Bronchial epithelial cell (primary cell): ENCODE data around the gene RSPH6A. TPM values are rescaled to one million over a fixed set of nuclear protein-coding genes. Genes with fewer than 3 reads are reported as not detected.

ENCODE experiments used
- DNase-seq: peaks from one replicate; pipeline ENCODE4 v3.0.0-alpha.2; 2010; ENCODE audit warnings: low read depth
- FAIRE-seq: peaks from 2 replicates; lab custom pipeline; 2011; peaks lifted over from hg19 to GRCh38; lab: Jason Lieb, UNC
- H3K27me3 ChIP-seq: 2 replicates; pipeline ENCODE4 v1.5.1; 2011; ENCODE audit warnings: low read length; ENCODE audit not compliant: control insufficient read depth, insufficient read depth
- H3K36me3 ChIP-seq: 2 replicates; pipeline ENCODE4 v1.5.1; 2011; ENCODE audit warnings: low read length; ENCODE audit not compliant: control insufficient read depth, insufficient read depth
- H3K4me3 ChIP-seq: 2 replicates; pipeline ENCODE4 v1.5.1; 2011; ENCODE audit warnings: mild to moderate bottlenecking, low read depth, low read length, control low read depth
- CTCF ChIP-seq: IDR thresholded peaks from 2 replicates; pipeline ENCODE4 v1.5.1; 2011; ENCODE audit warnings: mild to moderate bottlenecking, moderate library complexity, low read length, control low read depth, inconsistent platforms; ENCODE audit not compliant: insufficient read depth, severe bottlenecking
- total RNA-seq: library from RNA; depleted of rRNA; stranded (reverse); fragments of >200 nt; gene quantifications from 2 replicates; pipeline ENCODE4 v1.2.1, GENCODE V29; 2014

RSPH6A gene
- under 0.01 TPM in 1 of 2 replicates, not detected in the other for total RNA-seq

- peaks cover 3% of the 10 kb centered on the region for H3K36me3 ChIP-seq
- H3K27me3 ChIP-seq: no peaks in the 10 kb centered on the region
- no peak within 1 kb of the TSS for H3K4me3 ChIP-seq
- TF ChIP-seq CTCF: no peak
- no peak for FAIRE-seq
- DNase-seq: no peak
These were observed at the start of gene RSPH6A for GRCh38 chr19:45814851-45815480. RSPH6A (minus strand) TSS chr19:45815308; CDS start chr19:45815176, 132 bp downstream.

DNA sequence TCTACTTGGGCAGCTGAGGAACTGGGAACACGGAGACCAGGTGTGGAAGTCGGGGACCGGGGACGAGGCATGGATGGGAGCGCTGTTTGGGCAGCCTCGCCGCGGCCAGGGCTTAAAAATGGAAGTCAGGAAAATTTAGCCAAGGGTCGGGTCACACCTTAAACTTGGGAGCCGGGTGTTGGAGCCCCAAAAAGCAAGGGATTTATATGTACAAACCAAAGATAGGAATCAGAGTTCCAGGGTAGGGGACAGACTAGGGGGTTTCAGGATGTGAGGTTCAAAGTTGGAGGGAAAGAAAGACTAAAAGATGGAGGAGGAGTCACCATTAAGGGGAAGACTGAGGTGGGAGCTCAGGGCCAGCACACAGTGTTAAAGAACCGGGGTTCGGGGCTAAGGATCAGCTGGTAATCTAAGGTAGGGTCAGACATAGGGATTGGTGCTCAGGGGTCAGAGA lies 49.5 kb upstream of the RSPH6A start:
- FAIRE-seq: no peak
- TF ChIP-seq CTCF: no peak
- DNase-seq: no peak
- Histone ChIP-seq H3K4me3 (no peak overlapping the region), H3K27me3 (peaks cover 15% of the 10 kb centered on the region), H3K36me3 (peaks cover under 1% of the 10 kb centered on the region)

DNA sequence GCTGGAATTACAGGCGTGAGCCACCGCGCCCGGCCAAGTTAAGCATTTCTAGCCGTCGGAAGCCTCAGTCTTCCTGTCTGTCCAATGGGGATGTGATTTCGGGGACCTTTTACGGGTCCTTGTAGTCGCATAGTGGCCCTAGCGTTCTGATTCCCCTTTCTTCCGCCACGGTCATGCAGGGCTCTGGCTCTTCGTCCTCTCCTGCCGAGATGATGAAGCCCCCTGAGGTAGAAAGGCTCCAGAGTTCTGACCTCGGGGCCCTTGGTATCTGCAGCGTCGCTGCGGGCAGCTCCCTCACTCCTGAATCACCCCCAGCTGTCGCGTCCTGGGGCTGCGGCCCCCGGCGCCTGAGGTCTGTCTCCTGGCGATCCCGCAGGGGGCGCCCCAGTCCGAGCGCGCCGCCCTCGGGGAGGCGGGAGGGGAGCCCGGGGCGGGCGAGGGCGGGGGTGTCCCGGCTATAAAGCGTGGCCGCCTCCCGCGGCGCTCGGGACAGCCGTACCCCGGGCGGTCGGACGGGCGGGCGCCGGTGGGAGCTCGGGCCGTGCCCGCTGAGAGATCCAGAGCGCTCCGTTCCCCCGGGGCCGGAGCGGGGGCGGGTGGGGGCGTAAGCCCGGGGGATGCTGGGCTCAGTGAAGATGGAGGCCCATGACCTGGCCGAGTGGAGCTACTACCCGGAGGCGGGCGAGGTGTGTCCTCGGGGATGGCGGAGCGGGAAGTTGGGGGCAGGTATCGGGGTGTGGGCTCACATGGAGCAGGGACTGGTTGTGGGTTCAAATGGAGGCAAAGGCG lies 48.9 kb upstream of the RSPH6A start, which contains the start of gene FOXA3:
Gene FOXA3 (plus strand): TSS at position 487 of the 789 bp plus-strand sequence. CDS start 131 bp downstream, at position 618.
- Histone ChIP-seq H3K36me3 (peaks cover 3% of the 10 kb centered on the region), H3K4me3 (peak within 1 kb of the TSS; percentile 97), H3K27me3 (peaks cover 15% of the 10 kb centered on the region)
- FAIRE-seq: no peak
- DNase-seq: no peak
- peak; percentile 48 for TF ChIP-seq CTCF

DNA sequence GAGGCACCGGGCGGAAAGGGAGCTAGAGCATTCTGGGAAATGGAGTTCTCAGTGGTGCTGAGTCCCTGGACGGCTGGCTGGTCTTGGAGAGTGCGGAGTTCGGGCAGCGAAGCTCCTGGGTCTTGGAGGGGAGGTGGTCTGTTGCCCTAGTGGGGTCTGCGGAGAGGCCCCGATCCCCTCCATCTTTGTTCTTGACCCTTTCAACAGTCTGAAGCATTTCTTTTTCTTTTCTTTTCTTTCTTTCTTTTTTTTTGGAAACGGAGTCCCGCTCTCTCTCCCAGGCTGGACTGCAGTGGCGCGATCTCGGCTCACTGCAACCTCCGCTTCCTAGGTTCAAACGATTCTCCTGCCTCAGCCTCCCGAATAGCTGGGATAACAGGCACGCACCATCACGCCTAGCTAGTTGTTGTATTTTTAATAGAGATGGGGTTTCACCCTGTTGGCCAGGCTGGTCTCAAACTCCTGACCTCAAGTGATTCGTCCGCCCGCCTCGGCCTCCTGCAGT lies 48.3 kb upstream of the RSPH6A start:
- Histone ChIP-seq H3K36me3 (peaks cover 3% of the 10 kb centered on the region), H3K27me3 (peaks cover 15% of the 10 kb centered on the region), H3K4me3 (peak overlapping the region; percentile 97)
- FAIRE-seq: no peak
- no peak for DNase-seq
- no peak for TF ChIP-seq CTCF

GRCh38 chr19:45862564-45863334 lies 47.6 kb upstream of the RSPH6A start, which contains the start of gene SYMPK:
SYMPK (minus strand) TSS chr19:45863147; CDS start chr19:45854495, 8,652 bp downstream.
- DNase-seq: peak; percentile 95
- Histone ChIP-seq H3K27me3 (peaks cover 15% of the 10 kb centered on the region), H3K36me3 (peaks cover 3% of the 10 kb centered on the region), H3K4me3 (peak within 1 kb of the TSS; percentile 97)
- no peak for FAIRE-seq
- no peak for TF ChIP-seq CTCF
